Measurements from ENCODE around the gene JKAMP.

Gene JKAMP

DNA sequence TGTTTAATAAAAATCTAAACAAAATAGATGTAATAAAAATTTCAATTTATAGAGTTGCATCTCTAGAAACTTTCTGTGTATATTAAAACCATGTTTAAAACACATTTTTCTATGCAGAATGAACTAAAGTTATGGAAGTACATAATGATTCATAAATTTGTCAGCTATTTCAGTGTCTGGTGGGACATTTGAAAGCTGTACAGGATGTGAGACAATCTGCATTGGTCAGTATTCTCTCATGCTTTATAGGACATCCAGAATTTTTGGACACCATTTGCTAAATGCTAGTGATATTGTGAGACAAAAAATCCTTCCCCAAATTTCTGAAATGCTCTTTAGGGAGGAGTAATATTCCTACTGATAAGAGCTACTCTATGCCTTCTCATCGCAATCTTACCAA is 32.5 kb upstream of the JKAMP start:
- H3K4me2 ChIP-seq (ENCODE audit: low read length), result no peak overlapping the region
- H3K9me3 ChIP-seq (ENCODE audit: low read length), result no peaks in the 10 kb centered on the region
- H3K9me2 ChIP-seq (ENCODE audit: low read depth, low read length), result no peaks in the 10 kb centered on the region
- H3K4me1 ChIP-seq (ENCODE audit: insufficient read depth, low read length, severe bottlenecking), result no peaks in the 10 kb centered on the region
- H3K9ac ChIP-seq (ENCODE audit: low read length), result no peak overlapping the region
- H3K4me3 ChIP-seq (ENCODE audit: low read depth, low read length, poor library complexity, severe bottlenecking), result no peak overlapping the region
- H3K27ac ChIP-seq (ENCODE audit: low read depth, low read length, poor library complexity, severe bottlenecking), result no peak overlapping the region
- no peaks in the 10 kb centered on the region for H3K36me3 ChIP-seq (ENCODE audit: insufficient read depth, low read length)
- no peaks in the 10 kb centered on the region for H3F3A ChIP-seq (ENCODE audit: insufficient read depth, low read length)
- no peaks in the 10 kb centered on the region for H3K79me2 ChIP-seq (ENCODE audit: insufficient read depth, low read length)
- TF ChIP-seq EZH2 (IDR thresholded peaks at IDR 0.05; ENCODE audit: borderline replicate concordance, low read length) (no peak), CTCF (IDR thresholded peaks at IDR 0.05; ENCODE audit: low read length) (no peak)
- H4K20me1 ChIP-seq (ENCODE audit: insufficient read depth, low read length), result no peaks in the 10 kb centered on the region
- H3K27me3 ChIP-seq (ENCODE audit: insufficient read depth, low read length), result no peaks in the 10 kb centered on the region
- H2AFZ ChIP-seq (ENCODE audit: low read length), result no peak overlapping the region

- Histone ChIP-seq H3K79me2 (ENCODE audit: insufficient read depth, low read length) (no peaks in the 10 kb centered on the region), H2AFZ (ENCODE audit: low read length) (no peak overlapping the region), H3K4me3 (ENCODE audit: low read depth, low read length, poor library complexity, severe bottlenecking) (no peak overlapping the region), H4K20me1 (ENCODE audit: insufficient read depth, low read length) (no peaks in the 10 kb centered on the region), H3K9me3 (ENCODE audit: low read length) (no peaks in the 10 kb centered on the region), H3K27ac (ENCODE audit: low read depth, low read length, poor library complexity, severe bottlenecking) (no peak overlapping the region), H3K9me2 (ENCODE audit: low read depth, low read length) (no peaks in the 10 kb centered on the region), H3K9ac (ENCODE audit: low read length) (no peak overlapping the region), H3K4me1 (ENCODE audit: insufficient read depth, low read length, severe bottlenecking) (no peaks in the 10 kb centered on the region), H3K36me3 (ENCODE audit: insufficient read depth, low read length) (no peaks in the 10 kb centered on the region), H3F3A (ENCODE audit: insufficient read depth, low read length) (no peaks in the 10 kb centered on the region), H3K4me2 (ENCODE audit: low read length) (no peak overlapping the region), H3K27me3 (ENCODE audit: insufficient read depth, low read length) (no peaks in the 10 kb centered on the region)
- TF ChIP-seq EZH2 (IDR thresholded peaks at IDR 0.05; ENCODE audit: borderline replicate concordance, low read length) (no peak), CTCF (IDR thresholded peaks at IDR 0.05; ENCODE audit: low read length) (no peak)
These were observed 30.2 kb upstream of the JKAMP start for GRCh38 chr14:59454139-59454538.

DNA sequence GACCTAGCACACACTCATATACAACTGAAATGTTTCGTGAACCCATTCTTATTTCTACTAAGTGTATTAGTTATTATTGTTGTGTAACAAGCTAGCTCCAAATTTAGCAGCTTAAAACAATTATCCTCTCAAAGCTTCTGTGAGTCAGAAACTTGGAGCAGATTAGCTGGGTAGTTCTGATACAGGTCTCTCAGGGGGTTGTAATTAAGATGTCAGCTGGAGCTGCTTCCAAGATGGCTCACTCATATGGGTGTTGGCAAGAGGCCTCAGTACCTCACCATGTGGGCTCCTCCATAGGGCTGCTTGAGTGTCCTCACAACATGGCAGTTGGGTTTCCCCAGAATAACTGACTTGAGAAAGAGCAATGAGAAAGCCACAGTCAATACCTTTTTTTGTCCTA is 28.9 kb upstream of the JKAMP start:
- Histone ChIP-seq H3K27me3 (ENCODE audit: insufficient read depth, low read length) (no peaks in the 10 kb centered on the region), H3K27ac (ENCODE audit: low read depth, low read length, poor library complexity, severe bottlenecking) (no peak overlapping the region), H3K4me1 (ENCODE audit: insufficient read depth, low read length, severe bottlenecking) (no peaks in the 10 kb centered on the region), H3K79me2 (ENCODE audit: insufficient read depth, low read length) (no peaks in the 10 kb centered on the region), H3K4me2 (ENCODE audit: low read length) (no peak overlapping the region), H4K20me1 (ENCODE audit: insufficient read depth, low read length) (no peaks in the 10 kb centered on the region), H2AFZ (ENCODE audit: low read length) (no peak overlapping the region), H3K9me3 (ENCODE audit: low read length) (no peaks in the 10 kb centered on the region), H3K36me3 (ENCODE audit: insufficient read depth, low read length) (no peaks in the 10 kb centered on the region), H3K9ac (ENCODE audit: low read length) (no peak overlapping the region), H3F3A (ENCODE audit: insufficient read depth, low read length) (no peaks in the 10 kb centered on the region), H3K9me2 (ENCODE audit: low read depth, low read length) (no peaks in the 10 kb centered on the region), H3K4me3 (ENCODE audit: low read depth, low read length, poor library complexity, severe bottlenecking) (no peak overlapping the region)
- TF ChIP-seq EZH2 (IDR thresholded peaks at IDR 0.05; ENCODE audit: borderline replicate concordance, low read length) (no peak), CTCF (IDR thresholded peaks at IDR 0.05; ENCODE audit: low read length) (no peak)

All from OCI-LY1 (cell line).